ENCODE data around the gene DNPH1. TPM values are rescaled to one million over a fixed set of nuclear protein-coding genes. Genes with fewer than 3 reads are reported as not detected.

The DNPH1 gene
- polyA plus RNA-seq, 2 of the 4 experiments (the other 2 are of a cell fraction), result 63.2 to 82.0 TPM

DNA sequence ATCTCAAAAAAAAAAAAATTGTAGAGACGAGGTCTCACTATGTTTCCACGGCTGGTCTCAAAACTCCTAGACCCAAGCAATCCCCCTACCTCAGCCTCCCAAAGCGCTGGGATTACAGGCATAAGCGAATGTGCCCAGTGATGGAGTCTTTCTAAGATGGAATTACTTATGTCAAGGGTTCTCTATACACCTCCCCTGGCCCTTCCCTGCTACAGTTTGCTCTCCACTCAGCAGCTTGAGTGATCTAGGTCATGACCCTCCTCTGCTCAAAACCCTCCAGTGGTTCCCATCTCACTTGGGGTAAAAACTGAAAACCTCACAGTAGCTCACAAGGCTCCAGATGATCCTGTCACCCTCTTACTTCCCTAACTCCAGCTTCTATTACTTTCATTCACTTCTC lies 1.8 kb upstream of the DNPH1 start:
- CTCF ChIA-PET, result interaction anchor here (0.6 to 3.9 kb wide), 5 partner anchors 33 to 275 kb away, joined by 3 to 27 read pairs (median 11); partner anchors contain the start of gene CRIP3
- WGBS (ENCODE audit: missing lambda C conversion rate), result 68% methylated on average over 4 of the region's 4 CpGs
- FAIRE-seq (no peak), DNase-seq (ENCODE audit: low read depth in 1 of 2, low spot score in 1 of 2) (no peak), ATAC-seq (no peak)
- Histone ChIP-seq H3K4me1 (peaks cover 3% of the 10 kb centered on the region; the same call in 1 of the 3 replicates), H3K4me2 (no peak overlapping the region), H3K9me3 (no peaks in the 10 kb centered on the region), H3K27ac (no peak overlapping the region), H3K4me3 (no peak overlapping the region)
- POLR2A ChIA-PET, result no interaction called here
- TF ChIP-seq KDM5A (IDR thresholded peaks at IDR 0.05) (no peak), HOXB5 (CRISPR knock-in tag; IDR thresholded peaks at IDR 0.05) (no peak), JUN (IDR thresholded peaks at IDR 0.05) (no peak), FOXS1 (CRISPR knock-in tag; IDR thresholded peaks at IDR 0.05) (no peak), ESRRA (IDR thresholded peaks at IDR 0.05; ENCODE audit: borderline replicate concordance, low read length) (no peak)

- ATAC-seq (peak in 1 of 2 experiments; percentile 31; a peak in 3 of 6 replicates), FAIRE-seq (no peak), DNase-seq (ENCODE audit: low read depth in 1 of 2, low spot score in 1 of 2) (no peak)
- 82% methylated on average over 17 of the region's 17 CpGs for WGBS (ENCODE audit: missing lambda C conversion rate)
- POLR2A ChIA-PET, result interaction anchor here (1.1 kb wide), 1 partner anchor 17 kb away, joined by 3 read pairs; no protein-coding TSS in a partner anchor
- Histone ChIP-seq H3K4me1 (peaks cover 3% of the 10 kb centered on the region; the same call in 1 of the 3 replicates), H3K4me3 (no peak overlapping the region), H3K9me3 (no peaks in the 10 kb centered on the region), H3K27ac (peak overlapping the region; percentile 90 to 97; a peak in 5 of 6 replicates), H3K4me2 (peak overlapping the region; percentile 67)
- CTCF ChIA-PET, result interaction anchor here (0.6 to 3.9 kb wide), 25 partner anchors 8 to 282 kb away, joined by 3 to 38 read pairs (median 5); partner anchors contain the start of gene LRRC73
- no peak for TF ChIP-seq RARB (CRISPR knock-in tag; IDR thresholded peaks at IDR 0.05)
- no peak for TF ChIP-seq ZSCAN20 (CRISPR knock-in tag; IDR thresholded peaks at IDR 0.05)
- TF ChIP-seq GATA3 (IDR thresholded peaks at IDR 0.05; ENCODE audit: borderline replicate concordance), result no peak
- no peak for TF ChIP-seq NPAS2 (CRISPR knock-in tag; IDR thresholded peaks at IDR 0.05; ENCODE audit: borderline replicate concordance)
- TF ChIP-seq, protein P1, sequence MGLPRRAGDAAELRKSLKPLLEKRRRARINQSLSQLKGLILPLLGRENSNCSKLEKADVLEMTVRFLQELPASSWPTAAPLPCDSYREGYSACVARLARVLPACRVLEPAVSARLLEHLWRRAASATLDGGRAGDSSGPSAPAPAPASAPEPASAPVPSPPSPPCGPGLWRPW (IDR thresholded peaks at IDR 0.05), result no peak
- no peak for TF ChIP-seq CHD4 (IDR thresholded peaks at IDR 0.05; ENCODE audit: borderline replicate concordance)
- no peak for TF ChIP-seq JUN (IDR thresholded peaks at IDR 0.05)
- TF ChIP-seq MAFK (IDR thresholded peaks at IDR 0.05; ENCODE audit: partially characterized antibody), result no peak
- TF ChIP-seq, protein P2, sequence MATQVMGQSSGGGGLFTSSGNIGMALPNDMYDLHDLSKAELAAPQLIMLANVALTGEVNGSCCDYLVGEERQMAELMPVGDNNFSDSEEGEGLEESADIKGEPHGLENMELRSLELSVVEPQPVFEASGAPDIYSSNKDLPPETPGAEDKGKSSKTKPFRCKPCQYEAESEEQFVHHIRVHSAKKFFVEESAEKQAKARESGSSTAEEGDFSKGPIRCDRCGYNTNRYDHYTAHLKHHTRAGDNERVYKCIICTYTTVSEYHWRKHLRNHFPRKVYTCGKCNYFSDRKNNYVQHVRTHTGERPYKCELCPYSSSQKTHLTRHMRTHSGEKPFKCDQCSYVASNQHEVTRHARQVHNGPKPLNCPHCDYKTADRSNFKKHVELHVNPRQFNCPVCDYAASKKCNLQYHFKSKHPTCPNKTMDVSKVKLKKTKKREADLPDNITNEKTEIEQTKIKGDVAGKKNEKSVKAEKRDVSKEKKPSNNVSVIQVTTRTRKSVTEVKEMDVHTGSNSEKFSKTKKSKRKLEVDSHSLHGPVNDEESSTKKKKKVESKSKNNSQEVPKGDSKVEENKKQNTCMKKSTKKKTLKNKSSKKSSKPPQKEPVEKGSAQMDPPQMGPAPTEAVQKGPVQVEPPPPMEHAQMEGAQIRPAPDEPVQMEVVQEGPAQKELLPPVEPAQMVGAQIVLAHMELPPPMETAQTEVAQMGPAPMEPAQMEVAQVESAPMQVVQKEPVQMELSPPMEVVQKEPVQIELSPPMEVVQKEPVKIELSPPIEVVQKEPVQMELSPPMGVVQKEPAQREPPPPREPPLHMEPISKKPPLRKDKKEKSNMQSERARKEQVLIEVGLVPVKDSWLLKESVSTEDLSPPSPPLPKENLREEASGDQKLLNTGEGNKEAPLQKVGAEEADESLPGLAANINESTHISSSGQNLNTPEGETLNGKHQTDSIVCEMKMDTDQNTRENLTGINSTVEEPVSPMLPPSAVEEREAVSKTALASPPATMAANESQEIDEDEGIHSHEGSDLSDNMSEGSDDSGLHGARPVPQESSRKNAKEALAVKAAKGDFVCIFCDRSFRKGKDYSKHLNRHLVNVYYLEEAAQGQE (IDR thresholded peaks at IDR 0.05), result no peak
- no peak for TF ChIP-seq KDM5A (IDR thresholded peaks at IDR 0.05)
- TF ChIP-seq, protein P3, sequence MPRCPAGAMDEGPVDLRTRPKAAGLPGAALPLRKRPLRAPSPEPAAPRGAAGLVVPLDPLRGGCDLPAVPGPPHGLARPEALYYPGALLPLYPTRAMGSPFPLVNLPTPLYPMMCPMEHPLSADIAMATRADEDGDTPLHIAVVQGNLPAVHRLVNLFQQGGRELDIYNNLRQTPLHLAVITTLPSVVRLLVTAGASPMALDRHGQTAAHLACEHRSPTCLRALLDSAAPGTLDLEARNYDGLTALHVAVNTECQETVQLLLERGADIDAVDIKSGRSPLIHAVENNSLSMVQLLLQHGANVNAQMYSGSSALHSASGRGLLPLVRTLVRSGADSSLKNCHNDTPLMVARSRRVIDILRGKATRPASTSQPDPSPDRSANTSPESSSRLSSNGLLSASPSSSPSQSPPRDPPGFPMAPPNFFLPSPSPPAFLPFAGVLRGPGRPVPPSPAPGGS (IDR thresholded peaks at IDR 0.05), result no peak
- no peak for TF ChIP-seq NR3C1 (IDR thresholded peaks at IDR 0.05)
- TF ChIP-seq ZNF302 (CRISPR knock-in tag; IDR thresholded peaks at IDR 0.05), result no peak
- TF ChIP-seq NFE2L2 (conservative IDR thresholded peaks at IDR 0.05; ENCODE audit: low read length), result no peak
- TF ChIP-seq POLR2AphosphoS2 (conservative IDR thresholded peaks at IDR 0.05; ENCODE audit: low read length), result no peak
- TF ChIP-seq, protein P4, sequence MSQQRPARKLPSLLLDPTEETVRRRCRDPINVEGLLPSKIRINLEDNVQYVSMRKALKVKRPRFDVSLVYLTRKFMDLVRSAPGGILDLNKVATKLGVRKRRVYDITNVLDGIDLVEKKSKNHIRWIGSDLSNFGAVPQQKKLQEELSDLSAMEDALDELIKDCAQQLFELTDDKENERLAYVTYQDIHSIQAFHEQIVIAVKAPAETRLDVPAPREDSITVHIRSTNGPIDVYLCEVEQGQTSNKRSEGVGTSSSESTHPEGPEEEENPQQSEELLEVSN (IDR thresholded peaks at IDR 0.05; ENCODE audit: borderline replicate concordance, low read depth), result no peak
- no peak for TF ChIP-seq HOXB13 (CRISPR knock-in tag; IDR thresholded peaks at IDR 0.05; ENCODE audit: low read depth)
- TF ChIP-seq, protein P5, sequence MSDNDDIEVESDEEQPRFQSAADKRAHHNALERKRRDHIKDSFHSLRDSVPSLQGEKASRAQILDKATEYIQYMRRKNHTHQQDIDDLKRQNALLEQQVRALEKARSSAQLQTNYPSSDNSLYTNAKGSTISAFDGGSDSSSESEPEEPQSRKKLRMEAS (IDR thresholded peaks at IDR 0.05), result no peak
Measured at GRCh38 chr6:43229803-43230620, 731 bp upstream of the DNPH1 start.
